SK-N-SH treated with all-trans-retinoic acid at 6 μM for 48 hours (cell line): ENCODE data around the gene HRG.

Source experiments
- ATAC-seq: fragments of 200-7000 bp; cut with Tn5 transposase; 3 replicates; pipeline ENCODE4 v1.9.1; 2020; ENCODE audit warnings: mild to moderate bottlenecking, moderate library complexity
- BACH2 ChIP-seq: fragments of 250-450 bp; sonication (Bioruptor Pico); IDR thresholded peaks from 2 replicates; pipeline ENCODE4 v1.9.0; 2021; ENCODE audit warnings: mild to moderate bottlenecking, borderline replicate concordance
- CSDC2 ChIP-seq: fragments of 250-450 bp; sonication (Bioruptor Pico); IDR thresholded peaks from 2 replicates; pipeline ENCODE4 v1.5.0; 2020; ENCODE audit warnings: mild to moderate bottlenecking, moderate library complexity
- ISL1 ChIP-seq: fragments of 250-450 bp; sonication (Bioruptor Pico); IDR thresholded peaks from 2 replicates; pipeline ENCODE4 v2.1.2; 2022; ENCODE audit warnings: mild to moderate bottlenecking, moderate library complexity
- OSR1 ChIP-seq: fragments of 250-450 bp; sonication (Bioruptor Pico); IDR thresholded peaks from 2 replicates; pipeline ENCODE4 v1.8.0; 2022; ENCODE audit warnings: moderate library complexity, mild to moderate bottlenecking, inconsistent platforms
- PPARA ChIP-seq: fragments of 250-450 bp; sonication (Bioruptor Pico); IDR thresholded peaks from 2 replicates; pipeline ENCODE4 v1.5.0; 2020; ENCODE audit warnings: mild to moderate bottlenecking, borderline replicate concordance
- RARB ChIP-seq: fragments of 250-450 bp; sonication (Bioruptor Pico); IDR thresholded peaks from 2 replicates; pipeline ENCODE4 v1.8.0; 2021; ENCODE audit warnings: mild to moderate bottlenecking, moderate library complexity
- SNAI2 ChIP-seq: fragments of 250-450 bp; sonication (Bioruptor Pico); IDR thresholded peaks from 2 replicates; pipeline ENCODE4 v1.5.0; 2020; ENCODE audit warnings: mild to moderate bottlenecking, moderate library complexity
- TCF4 ChIP-seq: fragments of 250-450 bp; sonication (Bioruptor Pico); IDR thresholded peaks from 2 replicates; pipeline ENCODE4 v1.8.0; 2021; ENCODE audit warnings: mild to moderate bottlenecking, moderate library complexity, borderline replicate concordance
- TOX ChIP-seq: fragments of 250-450 bp; sonication (Bioruptor Pico); IDR thresholded peaks from 2 replicates; pipeline ENCODE4 v1.8.0; 2021; ENCODE audit warnings: mild to moderate bottlenecking, moderate library complexity, borderline replicate concordance
- ZC3H10 ChIP-seq: fragments of 250-450 bp; sonication (Bioruptor Pico); IDR thresholded peaks from 2 replicates; pipeline ENCODE4 v1.5.1; 2021; ENCODE audit warnings: mild to moderate bottlenecking, moderate library complexity
- ZFP3 ChIP-seq: fragments of 250-450 bp; sonication (Bioruptor Pico); IDR thresholded peaks from 2 replicates; pipeline ENCODE4 v1.5.0; 2020; ENCODE audit warnings: mild to moderate bottlenecking, moderate library complexity
- ZNF565 ChIP-seq: fragments of 450-650 bp; formaldehyde crosslinking; conservative IDR thresholded peaks from 2 replicates; pipeline ENCODE4 v1.5.0; 2020; ENCODE audit warnings: low read depth, mild to moderate bottlenecking, moderate library complexity
- ZNF70 ChIP-seq: fragments of 450-650 bp; formaldehyde crosslinking; IDR thresholded peaks from 2 replicates; pipeline ENCODE4 v1.5.0; 2020; ENCODE audit warnings: mild to moderate bottlenecking, moderate library complexity
- ZNF8 ChIP-seq: fragments of 450-650 bp; formaldehyde crosslinking; IDR thresholded peaks from 2 replicates; pipeline ENCODE4 v1.5.0; 2020; ENCODE audit warnings: mild to moderate bottlenecking, moderate library complexity
- TF ChIP-seq, protein P1 (sequence below): fragments of 250-450 bp; sonication (Bioruptor Pico); IDR thresholded peaks from 2 replicates; pipeline ENCODE4 v1.5.1; 2021; ENCODE audit warnings: mild to moderate bottlenecking, moderate library complexity
- TF ChIP-seq, protein P2 (sequence below): fragments of 250-450 bp; sonication (Bioruptor Pico); IDR thresholded peaks from 2 replicates; pipeline ENCODE4 v1.5.1; 2020; ENCODE audit warnings: low read depth, mild to moderate bottlenecking, moderate library complexity
- TF ChIP-seq, protein P3 (sequence below): fragments of 250-450 bp; sonication (Bioruptor Pico); IDR thresholded peaks from 2 replicates; pipeline ENCODE4 v1.8.0; 2020; ENCODE audit warnings: mild to moderate bottlenecking, moderate library complexity, borderline replicate concordance

The HRG gene

DNA sequence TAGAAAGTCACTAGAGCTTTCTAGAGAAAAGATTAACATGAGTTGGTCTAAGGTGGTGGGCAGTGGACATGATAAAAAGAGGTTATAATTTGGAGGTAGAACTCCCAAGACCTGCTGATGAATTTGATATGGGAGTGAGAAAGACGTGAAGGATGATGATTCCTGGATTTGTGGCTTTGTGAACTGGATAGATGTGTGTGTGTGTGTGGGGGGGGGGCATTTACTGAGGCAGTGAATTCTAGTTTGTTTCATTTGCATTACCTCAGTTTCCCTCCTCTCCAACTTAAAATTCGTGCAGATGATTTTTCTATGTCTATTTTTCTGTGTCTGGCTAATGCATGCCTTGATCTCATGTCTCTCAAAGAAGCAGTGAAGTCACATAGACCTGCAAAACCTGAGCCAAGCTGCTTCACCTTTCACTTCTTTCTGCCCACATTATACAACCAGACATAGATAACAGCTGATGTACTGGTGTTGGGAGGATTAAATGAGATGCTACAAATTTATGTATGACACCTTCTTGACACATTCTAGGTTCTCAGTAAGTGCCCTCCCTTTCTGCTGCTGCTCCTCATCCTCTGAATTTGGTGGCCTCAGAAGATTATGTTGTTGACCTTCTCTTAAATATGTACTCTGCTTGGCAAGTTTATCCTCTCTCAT lies 43.0 kb upstream of the HRG start:
- ATAC-seq = no peak
- TF ChIP-seq BACH2 (no peak), TCF4 (CRISPR knock-in tag) (no peak), PPARA (CRISPR knock-in tag) (no peak), ZC3H10 (CRISPR knock-in tag) (no peak), TOX (no peak), ZNF8 (CRISPR knock-in tag) (no peak)
- TF ChIP-seq, all 23 proteins: peak for 0

DNA sequence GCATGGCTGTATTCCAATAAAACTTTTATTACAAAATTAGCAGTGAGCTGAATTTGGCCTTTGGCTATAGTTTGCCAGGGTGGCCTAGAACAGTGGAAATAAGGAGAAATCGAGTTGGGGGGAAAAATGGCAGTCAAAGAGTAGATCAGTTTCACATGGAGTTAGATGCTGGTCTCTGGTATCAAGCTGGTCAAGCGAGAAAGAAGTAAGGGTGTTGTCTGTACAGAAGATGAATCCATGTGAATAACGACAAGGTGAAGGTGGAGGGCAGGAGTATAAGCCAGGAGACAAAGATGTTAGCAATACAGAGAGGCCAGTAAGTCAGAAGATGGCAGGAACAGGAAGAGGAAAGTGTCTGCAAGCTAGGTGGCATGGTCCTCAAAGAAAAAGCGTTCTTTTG lies 41.2 kb upstream of the HRG start:
- no peak for ATAC-seq
- TF ChIP-seq, protein P1, sequence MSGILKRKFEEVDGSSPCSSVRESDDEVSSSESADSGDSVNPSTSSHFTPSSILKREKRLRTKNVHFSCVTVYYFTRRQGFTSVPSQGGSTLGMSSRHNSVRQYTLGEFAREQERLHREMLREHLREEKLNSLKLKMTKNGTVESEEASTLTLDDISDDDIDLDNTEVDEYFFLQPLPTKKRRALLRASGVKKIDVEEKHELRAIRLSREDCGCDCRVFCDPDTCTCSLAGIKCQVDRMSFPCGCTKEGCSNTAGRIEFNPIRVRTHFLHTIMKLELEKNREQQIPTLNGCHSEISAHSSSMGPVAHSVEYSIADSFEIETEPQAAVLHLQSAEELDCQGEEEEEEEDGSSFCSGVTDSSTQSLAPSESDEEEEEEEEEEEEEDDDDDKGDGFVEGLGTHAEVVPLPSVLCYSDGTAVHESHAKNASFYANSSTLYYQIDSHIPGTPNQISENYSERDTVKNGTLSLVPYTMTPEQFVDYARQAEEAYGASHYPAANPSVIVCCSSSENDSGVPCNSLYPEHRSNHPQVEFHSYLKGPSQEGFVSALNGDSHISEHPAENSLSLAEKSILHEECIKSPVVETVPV (CRISPR knock-in tag) = no peak
- TF ChIP-seq ZNF8 (CRISPR knock-in tag) = no peak

DNA sequence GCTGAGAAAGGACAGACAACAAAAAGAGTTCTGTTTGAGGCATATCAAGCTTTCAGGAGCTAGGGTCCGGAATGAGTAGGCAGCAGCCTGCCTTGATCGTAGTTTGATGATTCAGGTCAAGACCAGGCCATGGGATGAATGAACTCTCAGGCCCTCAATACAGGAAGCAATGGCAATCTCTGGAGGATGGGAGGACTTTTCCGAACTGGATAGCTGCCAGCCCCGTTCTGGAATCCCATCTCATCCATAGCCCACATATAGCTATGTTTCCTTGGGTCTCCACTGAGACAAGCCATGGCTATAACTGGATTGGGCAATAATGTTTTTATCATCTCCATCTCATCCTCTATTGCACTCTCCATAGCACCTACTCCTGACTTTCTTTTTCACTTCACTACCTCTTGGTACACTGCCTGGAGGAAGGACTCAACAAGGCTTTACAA lies 40.2 kb upstream of the HRG start:
- TF ChIP-seq OSR1 (CRISPR knock-in tag) = no peak
- no peak for TF ChIP-seq ISL1 (CRISPR knock-in tag)
- TF ChIP-seq TCF4 (CRISPR knock-in tag) = no peak
- TF ChIP-seq, protein P2, sequence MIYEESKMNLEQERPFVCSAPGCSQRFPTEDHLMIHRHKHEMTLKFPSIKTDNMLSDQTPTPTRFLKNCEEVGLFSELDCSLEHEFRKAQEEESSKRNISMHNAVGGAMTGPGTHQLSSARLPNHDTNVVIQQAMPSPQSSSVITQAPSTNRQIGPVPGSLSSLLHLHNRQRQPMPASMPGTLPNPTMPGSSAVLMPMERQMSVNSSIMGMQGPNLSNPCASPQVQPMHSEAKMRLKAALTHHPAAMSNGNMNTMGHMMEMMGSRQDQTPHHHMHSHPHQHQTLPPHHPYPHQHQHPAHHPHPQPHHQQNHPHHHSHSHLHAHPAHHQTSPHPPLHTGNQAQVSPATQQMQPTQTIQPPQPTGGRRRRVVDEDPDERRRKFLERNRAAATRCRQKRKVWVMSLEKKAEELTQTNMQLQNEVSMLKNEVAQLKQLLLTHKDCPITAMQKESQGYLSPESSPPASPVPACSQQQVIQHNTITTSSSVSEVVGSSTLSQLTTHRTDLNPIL = no peak
- TF ChIP-seq ZNF8 (CRISPR knock-in tag) = no peak
- TF ChIP-seq SNAI2 (CRISPR knock-in tag) = no peak
- no peak for TF ChIP-seq PPARA (CRISPR knock-in tag)
- no peak for ATAC-seq

DNA sequence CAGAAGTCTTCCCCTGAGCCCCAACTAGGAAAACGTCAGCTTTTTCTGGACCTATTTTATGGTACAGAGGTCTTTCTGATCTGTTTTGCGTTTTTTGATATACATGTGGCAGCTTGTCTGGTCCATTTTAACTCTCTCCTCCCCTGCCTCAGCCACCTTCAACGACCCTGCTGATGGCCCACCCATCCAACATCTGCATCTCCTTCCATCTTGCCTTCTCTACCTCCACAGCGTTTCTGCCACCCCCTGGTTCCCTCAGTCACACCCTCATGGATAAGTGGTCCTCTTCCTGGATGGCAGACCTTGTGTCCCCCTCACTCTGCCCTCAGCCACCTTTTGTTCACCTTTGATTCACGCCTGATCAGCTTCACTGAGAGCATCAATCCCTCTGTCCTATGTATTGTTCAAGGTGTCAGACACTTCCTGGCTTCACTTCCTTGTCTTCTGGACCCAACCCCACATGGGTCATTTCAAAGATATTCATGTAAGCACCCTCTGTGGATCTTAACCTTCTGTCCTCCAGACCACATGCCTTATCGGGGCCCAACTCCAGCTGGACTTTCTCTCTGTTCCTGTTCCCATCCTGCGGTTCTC lies 39.5 kb upstream of the HRG start:
- TF ChIP-seq, protein P1 (CRISPR knock-in tag) = no peak
- TF ChIP-seq ZFP3 (CRISPR knock-in tag) (no peak), TCF4 (CRISPR knock-in tag) (no peak)
- TF ChIP-seq, protein P3, sequence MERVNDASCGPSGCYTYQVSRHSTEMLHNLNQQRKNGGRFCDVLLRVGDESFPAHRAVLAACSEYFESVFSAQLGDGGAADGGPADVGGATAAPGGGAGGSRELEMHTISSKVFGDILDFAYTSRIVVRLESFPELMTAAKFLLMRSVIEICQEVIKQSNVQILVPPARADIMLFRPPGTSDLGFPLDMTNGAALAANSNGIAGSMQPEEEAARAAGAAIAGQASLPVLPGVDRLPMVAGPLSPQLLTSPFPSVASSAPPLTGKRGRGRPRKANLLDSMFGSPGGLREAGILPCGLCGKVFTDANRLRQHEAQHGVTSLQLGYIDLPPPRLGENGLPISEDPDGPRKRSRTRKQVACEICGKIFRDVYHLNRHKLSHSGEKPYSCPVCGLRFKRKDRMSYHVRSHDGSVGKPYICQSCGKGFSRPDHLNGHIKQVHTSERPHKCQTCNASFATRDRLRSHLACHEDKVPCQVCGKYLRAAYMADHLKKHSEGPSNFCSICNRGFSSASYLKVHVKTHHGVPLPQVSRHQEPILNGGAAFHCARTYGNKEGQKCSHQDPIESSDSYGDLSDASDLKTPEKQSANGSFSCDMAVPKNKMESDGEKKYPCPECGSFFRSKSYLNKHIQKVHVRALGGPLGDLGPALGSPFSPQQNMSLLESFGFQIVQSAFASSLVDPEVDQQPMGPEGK (CRISPR knock-in tag) = no peak

DNA sequence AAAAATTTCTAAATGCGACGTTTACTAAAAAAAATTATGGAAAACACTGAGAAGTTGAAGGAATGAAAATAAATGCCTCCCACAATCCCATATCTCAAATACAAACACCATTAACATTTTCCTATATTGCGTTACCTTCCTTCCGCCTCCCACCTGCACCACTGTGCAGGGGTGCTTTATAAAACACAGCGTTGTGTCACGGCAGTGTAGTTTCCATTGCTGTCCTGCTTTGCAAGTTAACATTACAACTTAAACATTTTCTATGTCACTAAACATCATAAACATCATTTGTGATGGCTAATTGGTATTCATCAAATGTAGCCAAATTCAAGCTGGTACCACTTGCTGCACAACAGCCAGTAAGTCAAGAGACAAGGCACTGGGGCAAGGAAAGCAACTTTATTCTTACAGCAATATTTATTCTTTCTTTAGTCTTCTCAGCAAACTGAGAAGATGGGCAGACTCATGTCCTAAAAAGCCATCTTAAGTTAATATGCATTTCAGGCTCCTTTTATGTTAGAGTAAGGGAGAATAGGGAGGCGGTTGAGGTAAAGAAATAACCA lies 37.9 kb upstream of the HRG start:
- ATAC-seq = no peak
- TF ChIP-seq SNAI2 (CRISPR knock-in tag) (no peak), PPARA (CRISPR knock-in tag) (no peak), ZNF8 (CRISPR knock-in tag) (no peak), OSR1 (CRISPR knock-in tag) (no peak)

More for the DNA sequence above, 39.5 kb upstream of the HRG start:
- ATAC-seq = no peak

DNA sequence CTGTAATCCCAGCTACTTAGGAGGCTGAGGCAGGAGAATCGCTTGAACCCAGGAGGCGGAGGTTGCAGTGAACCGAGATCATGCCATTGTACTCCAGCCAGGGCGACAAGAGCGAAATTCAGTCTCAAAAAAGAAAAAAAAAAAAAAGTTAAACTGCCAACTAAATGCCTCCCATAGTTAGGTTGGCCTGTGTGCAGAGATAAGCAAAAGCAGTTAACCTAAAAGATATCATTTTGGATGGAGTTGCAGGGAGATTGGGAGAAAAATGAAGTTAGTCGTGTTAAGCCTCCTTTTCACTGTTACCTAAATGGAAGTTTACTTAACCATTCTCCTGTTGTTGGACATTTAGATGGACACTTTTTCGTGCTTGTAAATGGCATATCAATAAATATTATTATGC lies 37.1 kb upstream of the HRG start:
- TF ChIP-seq RARB (CRISPR knock-in tag) (no peak), ZNF565 (CRISPR knock-in tag) (no peak), CSDC2 (CRISPR knock-in tag) (no peak), ZNF70 (no peak), TOX (no peak)
- TF ChIP-seq, all 23 proteins: peak for 0
- no peak for ATAC-seq
